ACC112 (cell line): Measurements from ENCODE around the gene TCAP.
A peak's percentile ranks its signal among the peaks of the same experiment; 100 is the strongest.

ENCODE experiments used
- H2AFZ ChIP-seq: fragments of 200-600 bp; sonication (generic); one replicate; pipeline ENCODE4 v1.6.0; 2017; ENCODE audit warnings: antibody characterized with exemption, low read length; ENCODE audit not compliant: unreplicated experiment
- H3K27ac ChIP-seq: fragments of 200-600 bp; sonication (generic); 2 replicates; pipeline ENCODE4 v1.5.1; 2014; ENCODE audit warnings: low read depth, mild to moderate bottlenecking, antibody characterized with exemption, low read length, moderate library complexity
- H3K27me3 ChIP-seq: fragments of 200-600 bp; sonication (generic); 2 replicates; pipeline ENCODE4 v1.6.1; 2014; ENCODE audit warnings: mild to moderate bottlenecking, antibody characterized with exemption, low read length, moderate library complexity, mixed read lengths; ENCODE audit not compliant: insufficient read depth
- H3K36me3 ChIP-seq: fragments of 200-600 bp; sonication (generic); 2 replicates; pipeline ENCODE4 v1.6.1; 2016; ENCODE audit warnings: mild to moderate bottlenecking, antibody characterized with exemption, low read length, moderate library complexity, mixed read lengths; ENCODE audit not compliant: insufficient read depth
- H3K4me1 ChIP-seq: fragments of 200-600 bp; sonication (generic); one replicate; pipeline ENCODE4 v1.6.1; 2016; ENCODE audit warnings: low read length, mixed read lengths; ENCODE audit not compliant: insufficient read depth, unreplicated experiment, control insufficient read depth
- H3K4me3 ChIP-seq: fragments of 200-600 bp; sonication (generic); 2 replicates; pipeline ENCODE4 v1.5.1; 2014; ENCODE audit warnings: mild to moderate bottlenecking, low read depth, low read length
- H3K79me2 ChIP-seq: fragments of 200-600 bp; sonication (generic); one replicate; pipeline ENCODE4 v1.6.0; 2016; ENCODE audit warnings: low read length; ENCODE audit not compliant: control insufficient read depth, unreplicated experiment, insufficient read depth

TCAP gene

DNA sequence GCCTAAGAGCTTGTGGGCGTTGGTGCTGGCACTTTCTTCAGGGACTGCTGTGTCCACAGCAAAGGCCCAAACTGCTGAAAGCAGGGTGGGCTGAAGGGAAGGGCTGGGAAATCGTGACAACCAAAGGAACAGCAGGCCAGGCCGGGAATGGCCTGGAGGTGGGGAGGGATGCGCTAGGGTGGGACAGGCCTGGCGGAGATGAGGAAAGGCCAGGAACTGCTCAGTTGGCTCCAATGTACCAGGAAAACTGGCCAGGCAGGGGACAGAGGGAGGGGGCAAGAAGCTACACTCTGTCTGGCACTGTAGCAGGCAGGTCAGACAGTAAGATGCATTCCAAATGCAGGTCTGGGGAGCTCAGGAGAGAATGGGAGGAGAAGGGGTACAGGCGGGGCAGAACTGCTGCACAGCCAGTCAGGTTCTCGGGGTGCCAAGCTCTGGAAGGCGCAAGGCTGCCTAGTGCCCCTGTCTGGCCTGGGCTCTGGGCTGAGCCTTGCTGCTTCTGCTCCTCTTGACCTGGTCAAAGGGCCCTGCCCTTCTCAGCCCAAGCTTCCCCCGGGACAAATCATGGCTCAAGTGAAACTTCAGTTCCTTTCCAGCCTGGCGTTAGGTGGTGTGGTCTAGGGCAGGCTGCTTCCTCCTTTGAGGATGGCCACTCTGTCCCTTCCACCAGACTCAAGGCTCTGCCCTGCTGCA lies 10.4 kb downstream of the TCAP start:
- Histone ChIP-seq H3K27me3 (0 out of 2 replicates have a peak, but pooled peaks cover 1% of the 10 kb centered on the region), H3K4me1 (no peaks in the 10 kb centered on the region), H3K4me3 (no peak overlapping the region), H2AFZ (no peak overlapping the region), H3K27ac (no peak overlapping the region), H3K36me3 (no peaks in the 10 kb centered on the region), H3K79me2 (no peaks in the 10 kb centered on the region)

DNA sequence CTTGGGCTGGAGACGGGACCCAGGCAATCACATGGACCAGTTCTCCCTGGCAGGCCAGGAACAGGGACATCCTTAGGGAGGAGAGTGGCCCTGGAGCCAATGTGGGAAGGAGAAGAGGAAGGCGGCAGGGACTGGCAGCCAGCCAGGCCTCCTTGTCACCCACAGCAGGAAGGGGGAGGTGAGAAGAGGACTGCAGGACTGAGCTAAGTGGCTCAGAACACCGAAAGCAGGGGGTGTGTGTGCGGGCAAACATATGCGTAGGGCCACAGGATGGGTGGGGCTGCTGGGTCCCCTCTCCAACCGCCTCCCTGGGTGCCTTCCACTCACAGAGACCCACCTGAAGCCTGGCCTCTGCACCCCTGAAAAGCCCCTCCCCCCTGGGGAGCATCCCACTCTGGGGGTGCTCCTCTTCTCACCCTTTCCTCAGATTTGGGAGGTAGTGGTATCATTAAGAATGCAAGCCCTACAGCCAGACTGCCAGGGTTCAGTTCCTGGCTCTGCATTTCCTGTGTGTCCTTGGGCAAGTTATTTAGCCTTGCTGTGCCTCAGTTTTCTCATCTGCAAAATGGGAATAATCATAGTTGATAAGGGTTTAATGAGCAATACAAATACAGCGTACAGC lies 11.2 kb downstream of the TCAP start:
- H3K36me3 ChIP-seq: no peaks in the 10 kb centered on the region
- no peak overlapping the region for H3K4me3 ChIP-seq
- H3K27ac ChIP-seq: no peak overlapping the region
- no peak overlapping the region for H2AFZ ChIP-seq
- H3K27me3 ChIP-seq: no peaks in the 10 kb centered on the region
- no peaks in the 10 kb centered on the region for H3K4me1 ChIP-seq
- H3K79me2 ChIP-seq: no peaks in the 10 kb centered on the region

DNA sequence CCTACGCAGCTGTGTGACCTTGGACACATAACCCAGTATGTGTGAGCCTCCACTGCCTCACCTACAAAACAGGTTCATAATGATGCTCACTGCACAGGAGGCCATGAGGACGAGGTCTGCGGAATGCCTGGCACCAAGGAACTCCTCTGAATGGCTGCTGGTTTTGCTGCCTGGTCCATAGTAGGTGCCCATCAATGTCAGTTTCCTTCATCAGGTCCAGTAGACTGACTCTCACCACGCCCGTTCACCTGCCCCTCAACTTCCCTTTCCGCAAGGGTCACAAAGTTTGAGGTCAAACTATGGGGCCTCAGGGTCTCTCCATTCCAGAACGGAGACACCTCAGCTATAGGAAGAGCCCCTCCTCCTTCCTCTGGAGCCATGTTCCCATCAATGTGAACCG lies 11.9 kb downstream of the TCAP start:
- H3K36me3 ChIP-seq: no peaks in the 10 kb centered on the region
- no peaks in the 10 kb centered on the region for H3K4me1 ChIP-seq
- no peak overlapping the region for H3K4me3 ChIP-seq
- no peaks in the 10 kb centered on the region for H3K27me3 ChIP-seq
- H3K79me2 ChIP-seq: no peaks in the 10 kb centered on the region
- H3K27ac ChIP-seq: no peak overlapping the region
- no peak overlapping the region for H2AFZ ChIP-seq

DNA sequence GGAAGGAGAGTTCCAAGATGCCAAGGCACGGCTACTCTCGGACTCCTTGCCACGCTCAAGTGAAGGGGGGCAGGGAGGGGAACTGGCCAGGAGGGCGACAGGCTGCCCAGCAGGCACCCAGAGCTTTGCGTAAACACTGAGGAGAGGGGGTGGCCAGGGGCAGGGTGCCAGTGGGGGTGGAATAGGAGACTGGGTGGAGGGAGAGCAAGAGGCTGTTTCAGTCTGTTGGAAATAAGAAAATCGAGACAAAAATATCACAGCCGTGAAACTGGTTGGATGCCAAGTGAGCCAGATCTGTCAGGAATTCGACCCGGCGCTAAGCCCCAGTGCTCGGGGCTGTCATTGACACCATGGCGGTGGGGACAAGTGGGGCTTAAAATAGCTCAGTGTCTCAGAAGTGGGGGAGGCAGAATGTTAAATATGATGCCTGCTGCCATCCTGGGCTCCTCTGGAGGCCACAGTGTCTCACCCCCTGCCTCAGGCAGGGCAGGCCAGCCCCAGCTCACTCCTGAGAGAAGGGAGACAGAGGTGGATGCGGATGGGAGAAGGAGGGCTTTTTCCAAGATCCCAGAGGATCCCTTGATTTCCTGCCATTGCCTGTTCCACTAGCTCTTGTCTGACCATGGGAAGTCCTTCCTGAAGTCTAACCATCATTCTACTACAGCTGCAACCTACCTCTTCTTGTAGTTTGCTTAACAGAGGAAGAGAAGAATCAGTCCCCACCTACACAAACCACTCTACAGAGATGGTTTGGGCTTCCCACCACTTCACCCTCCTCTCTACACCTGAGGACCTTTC lies 12.6 kb downstream of the TCAP start:
- Histone ChIP-seq H3K4me3 (no peak overlapping the region), H2AFZ (no peak overlapping the region), H3K36me3 (no peaks in the 10 kb centered on the region), H3K79me2 (no peaks in the 10 kb centered on the region), H3K27me3 (no peaks in the 10 kb centered on the region), H3K4me1 (no peaks in the 10 kb centered on the region), H3K27ac (no peak overlapping the region)

DNA sequence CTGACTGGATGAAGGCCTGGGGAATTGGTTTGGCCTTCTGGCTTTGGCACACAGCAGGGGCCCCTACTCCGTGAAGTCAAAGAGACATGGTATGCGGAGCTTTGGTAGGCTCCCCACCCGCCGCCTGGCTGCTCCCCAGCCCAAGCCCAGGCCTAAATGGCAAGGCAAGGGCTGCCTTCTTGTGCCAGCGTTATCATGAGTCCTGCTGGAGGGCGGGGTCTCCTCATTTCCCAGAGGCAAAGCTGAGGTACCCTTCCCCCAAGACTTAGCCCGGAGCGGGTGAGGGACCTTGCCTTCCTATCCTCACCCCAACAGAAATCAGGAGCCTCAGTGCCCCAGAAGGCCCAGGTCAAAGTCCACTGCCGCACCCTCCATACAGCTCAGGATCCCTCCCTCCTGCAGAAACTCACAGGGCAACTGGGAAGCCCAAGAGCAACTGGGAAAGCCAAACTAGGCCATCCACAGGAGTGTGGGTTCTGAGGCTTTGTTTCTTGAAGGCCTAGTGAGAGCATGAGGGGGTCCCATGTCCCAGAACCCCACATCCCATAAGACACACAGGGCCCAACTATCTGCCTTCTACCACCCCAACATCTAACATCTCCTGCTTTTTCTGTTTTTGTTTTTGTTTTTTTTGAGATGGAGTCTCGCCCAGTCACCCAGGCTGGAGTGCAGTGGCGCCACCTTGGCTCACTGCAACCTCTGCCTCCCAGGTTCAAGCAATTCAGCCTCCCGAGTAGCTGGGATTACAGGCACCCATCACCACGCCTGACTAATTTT lies 13.4 kb downstream of the TCAP start:
- H3K27ac ChIP-seq: no peak overlapping the region

DNA sequence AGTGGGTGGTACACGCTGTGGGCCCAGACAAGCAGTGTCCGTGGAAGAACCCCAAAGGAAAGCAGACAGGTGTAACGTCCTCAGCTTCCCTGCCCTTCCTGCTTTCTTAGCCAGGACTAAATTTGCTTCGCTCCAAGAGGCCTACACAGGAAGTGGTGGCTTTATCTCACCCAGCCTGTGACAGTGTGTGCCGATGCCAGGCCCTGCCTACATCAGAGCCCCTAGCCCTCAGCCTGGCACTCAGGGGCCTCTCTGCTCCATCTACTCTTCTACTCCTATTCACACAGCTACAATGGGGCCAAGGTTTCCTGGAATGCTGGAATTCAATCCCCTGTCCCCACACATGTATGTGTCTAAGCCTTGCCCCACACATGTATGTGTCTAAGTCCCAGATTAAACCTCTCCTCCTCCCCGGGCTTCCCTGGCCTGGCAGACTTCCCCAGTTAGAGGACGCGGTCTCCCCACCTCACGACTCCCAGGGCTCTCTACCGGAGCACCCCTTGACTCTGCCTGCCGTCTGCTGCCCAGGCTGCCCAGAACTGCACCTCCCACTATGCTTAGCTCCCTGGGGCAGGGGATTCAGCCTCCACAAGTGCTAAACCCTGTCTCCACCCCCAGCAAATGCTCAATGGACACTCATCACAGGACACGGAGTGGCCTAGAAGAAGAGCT lies 14.5 kb downstream of the TCAP start:
- H3K4me1 ChIP-seq: no peaks in the 10 kb centered on the region
- no peaks in the 10 kb centered on the region for H3K27me3 ChIP-seq
- H3K4me3 ChIP-seq: no peak overlapping the region
- H3K36me3 ChIP-seq: no peaks in the 10 kb centered on the region
- no peak overlapping the region for H3K27ac ChIP-seq
- no peak overlapping the region for H2AFZ ChIP-seq
- no peaks in the 10 kb centered on the region for H3K79me2 ChIP-seq

More for the DNA sequence above, 13.4 kb downstream of the TCAP start:
- Histone ChIP-seq H3K36me3 (no peaks in the 10 kb centered on the region), H2AFZ (no peak overlapping the region), H3K27me3 (no peaks in the 10 kb centered on the region), H3K4me1 (no peaks in the 10 kb centered on the region), H3K79me2 (no peaks in the 10 kb centered on the region), H3K4me3 (no peak overlapping the region)

DNA sequence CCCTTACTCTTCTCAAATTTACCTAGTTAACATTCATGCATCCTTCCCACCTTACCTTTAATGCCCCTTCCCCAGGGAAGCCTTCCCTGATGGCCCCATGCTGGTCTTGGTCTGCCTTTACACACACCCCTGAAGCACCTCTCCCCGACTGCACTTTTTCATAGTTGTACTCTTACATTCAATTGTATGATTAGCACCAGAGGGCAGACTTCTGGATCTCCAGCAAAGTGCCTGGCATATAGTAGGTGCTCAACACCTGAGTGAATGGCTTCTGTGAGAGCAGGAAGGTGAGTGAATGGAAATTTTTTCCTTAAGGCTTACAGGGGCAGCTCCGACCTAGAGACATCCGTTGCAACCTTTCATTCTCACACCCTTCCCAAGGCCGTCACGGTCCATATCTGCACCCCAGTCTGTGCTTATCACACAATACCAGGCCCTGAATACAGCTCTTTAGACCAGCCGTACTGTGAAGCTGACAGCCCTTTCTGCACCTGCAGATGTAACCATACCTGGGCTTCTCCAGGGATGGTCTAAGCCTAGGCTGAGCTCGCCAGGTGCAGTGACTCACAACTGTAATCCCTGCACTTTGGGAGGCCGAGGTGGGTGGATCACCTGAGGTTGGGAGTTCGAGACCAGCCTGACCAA lies 18.3 kb downstream of the TCAP start:
- H3K4me1 ChIP-seq: peaks cover 4% of the 10 kb centered on the region
- H3K36me3 ChIP-seq: no peaks in the 10 kb centered on the region
- no peak overlapping the region for H3K4me3 ChIP-seq
- no peak overlapping the region for H2AFZ ChIP-seq
- no peak overlapping the region for H3K27ac ChIP-seq
- H3K27me3 ChIP-seq: no peaks in the 10 kb centered on the region
- no peaks in the 10 kb centered on the region for H3K79me2 ChIP-seq

DNA sequence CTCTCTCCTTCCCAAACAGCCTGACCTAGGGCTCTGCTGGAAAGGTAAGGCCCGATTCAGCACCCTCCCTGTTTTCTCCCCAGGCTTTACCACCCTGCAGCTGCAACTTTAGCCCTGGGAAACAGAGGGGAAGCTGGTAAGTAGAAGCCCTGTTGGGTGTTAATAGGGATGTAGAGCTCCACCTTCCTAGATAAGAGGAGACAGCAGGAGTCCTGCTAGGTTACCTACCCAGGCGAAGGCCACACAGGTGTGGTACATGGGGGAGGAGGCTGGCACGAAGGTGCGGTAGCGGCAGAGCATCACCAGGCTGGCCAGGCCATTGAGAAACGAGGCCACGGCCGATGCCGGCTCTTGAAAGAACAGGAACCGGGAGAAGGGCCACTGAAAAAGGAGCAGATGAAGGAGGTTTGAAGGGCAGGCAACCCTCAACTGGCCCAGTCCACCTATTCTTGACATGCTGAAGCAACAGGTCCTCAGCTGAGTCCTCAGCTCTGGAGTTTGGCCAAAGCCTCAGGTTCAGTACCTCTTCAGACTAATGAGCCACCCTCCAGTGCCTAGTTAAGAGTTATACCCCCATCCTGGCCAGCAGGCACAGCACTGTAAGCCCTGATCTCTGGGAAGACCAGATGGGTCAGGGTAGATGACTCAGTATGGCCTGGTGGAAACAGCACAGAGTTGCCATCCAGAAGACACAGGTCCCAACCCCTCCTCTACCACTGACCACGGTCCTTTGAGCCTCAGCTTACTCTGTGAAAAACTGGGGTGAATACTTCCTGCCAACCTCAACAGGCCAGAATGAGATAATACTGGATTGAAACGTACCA lies 19.4 kb downstream of the TCAP start:
- Histone ChIP-seq H3K79me2 (no peaks in the 10 kb centered on the region), H3K36me3 (no peaks in the 10 kb centered on the region), H3K27me3 (no peaks in the 10 kb centered on the region), H3K4me1 (peaks cover 13% of the 10 kb centered on the region), H3K4me3 (no peak overlapping the region), H3K27ac (no peak overlapping the region), H2AFZ (no peak overlapping the region)

DNA sequence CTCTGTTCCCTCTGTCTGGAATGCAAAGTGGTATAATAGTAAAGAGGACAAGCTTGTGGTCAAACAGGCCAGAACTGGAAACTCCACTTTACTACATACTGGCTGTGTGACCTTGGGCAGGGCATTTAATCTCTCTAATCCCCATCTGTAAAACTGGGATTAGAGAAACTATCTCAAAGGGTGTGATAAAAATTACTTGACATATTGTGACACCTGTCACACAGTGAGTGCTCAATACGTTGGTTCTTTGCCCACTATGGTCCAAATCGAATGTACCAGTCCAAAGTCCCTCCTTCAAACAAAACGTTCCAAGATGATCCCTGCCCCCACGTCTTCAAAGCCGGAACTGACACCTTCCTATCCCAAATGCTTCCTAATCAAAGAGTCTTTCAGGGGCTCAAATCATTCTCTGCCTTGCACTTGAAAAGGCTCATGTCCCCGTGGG lies 22.0 kb downstream of the TCAP start:
- Histone ChIP-seq H3K4me3 (peak overlapping the region; percentile 89), H3K27me3 (no peaks in the 10 kb centered on the region), H3K36me3 (no peaks in the 10 kb centered on the region), H3K79me2 (no peaks in the 10 kb centered on the region), H3K4me1 (peaks cover 13% of the 10 kb centered on the region), H3K27ac (no peak overlapping the region), H2AFZ (peak overlapping the region; percentile 97)
